GM18499 (cell line): ENCODE measurements around the gene LIMK2.

Experiments used
- ATAC-seq: cut with Tn5 transposase; IDR thresholded peaks from one replicate; pipeline ENCODE4 v1.9.1; 2021; ENCODE audit warnings: moderate number of reproducible peaks; ENCODE audit not compliant: insufficient read depth, unreplicated experiment

Gene LIMK2

GRCh38 chr22:31269892-31270579, 57.9 kb downstream of the LIMK2 start:
- no peak for ATAC-seq

GRCh38 chr22:31271026-31271425, 58.9 kb downstream of the LIMK2 start:
- no peak for ATAC-seq

GRCh38 chr22:31271485-31271884, 59.4 kb downstream of the LIMK2 start:
- no peak for ATAC-seq

- ATAC-seq: no peak
These were observed 60.7 kb downstream of the LIMK2 start for GRCh38 chr22:31272522-31273446.

GRCh38 chr22:31274017-31274416, 61.9 kb downstream of the LIMK2 start:
- no peak for ATAC-seq

- ATAC-seq: no peak
These were observed 62.9 kb downstream of the LIMK2 start for GRCh38 chr22:31275018-31275417.

- no peak for ATAC-seq
These were observed 63.5 kb downstream of the LIMK2 start for GRCh38 chr22:31275576-31275975.

GRCh38 chr22:31276426-31277167, 64.5 kb downstream of the LIMK2 start:
- ATAC-seq: no peak

GRCh38 chr22:31277741-31278140, 65.6 kb downstream of the LIMK2 start:
- no peak for ATAC-seq

GRCh38 chr22:31278151-31278621, 66.1 kb downstream of the LIMK2 start:
- no peak for ATAC-seq

- no peak for ATAC-seq
These were observed 66.7 kb downstream of the LIMK2 start for GRCh38 chr22:31278626-31279326.

- no peak for ATAC-seq
These were observed 67.2 kb downstream of the LIMK2 start for GRCh38 chr22:31279327-31279669.

- no peak for ATAC-seq
These were observed 67.9 kb downstream of the LIMK2 start for GRCh38 chr22:31279821-31280505.

- no peak for ATAC-seq
These were observed 69.6 kb downstream of the LIMK2 start for GRCh38 chr22:31281733-31282132.

- no peak for ATAC-seq
These were observed 70.8 kb downstream of the LIMK2 start for GRCh38 chr22:31282748-31283468.

- no peak for ATAC-seq
These were observed 72.4 kb downstream of the LIMK2 start for GRCh38 chr22:31284281-31285155.

- no peak for ATAC-seq
These were observed 74.5 kb downstream of the LIMK2 start for GRCh38 chr22:31286360-31287255.
